DMS 273 (cell line): ENCODE results near the gene C1QTNF6.
"Not testable (repeated sequence)": the region's sequence is repeated elsewhere in the genome, so short reads cannot be mapped to it uniquely, and the experiment has no call there.

ENCODE experiments used
- DNase-seq: peaks from one replicate; lab custom pipeline; 2025; ENCODE audit not compliant: unreplicated experiment; lab: John Stamatoyannopoulos, UW

C1QTNF6 gene

DNA sequence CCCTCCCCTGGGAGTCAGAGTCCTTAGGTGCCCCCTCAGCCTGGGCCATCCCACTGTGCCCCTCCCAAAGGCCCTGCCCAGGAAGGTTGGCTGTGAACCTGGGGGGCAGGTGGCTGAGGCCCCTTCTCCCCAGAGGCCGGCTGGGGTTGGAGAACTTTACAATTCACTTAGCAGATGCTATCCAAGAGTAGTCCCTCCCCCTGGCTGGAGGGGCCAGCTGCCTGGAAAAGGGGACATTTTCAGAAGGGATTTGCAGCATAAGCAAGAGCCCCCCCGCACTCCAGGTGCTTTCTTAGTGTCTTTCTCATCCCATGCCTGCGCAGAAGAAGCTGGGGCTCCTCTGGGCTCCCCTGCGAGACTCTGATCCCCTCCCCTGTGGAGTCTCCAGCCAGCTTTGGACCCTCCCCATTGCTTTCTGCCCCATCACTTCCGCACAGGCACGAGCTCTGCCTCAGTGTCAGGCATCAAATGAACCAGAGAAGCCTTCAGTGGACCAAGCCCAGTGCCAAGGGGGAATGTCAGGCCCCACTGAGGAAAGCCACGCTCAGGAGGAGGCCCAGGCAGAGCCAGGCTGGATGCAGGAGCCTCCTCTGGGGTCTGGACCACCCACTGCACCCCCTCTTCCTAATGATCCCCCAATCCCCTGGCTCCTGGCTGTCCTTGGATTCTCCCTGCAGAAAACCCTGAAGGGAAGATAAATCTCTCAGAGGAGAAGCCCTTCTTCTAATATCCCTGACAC, 20.5 kb upstream of the C1QTNF6 start:
- peak; percentile 40 for DNase-seq

DNA sequence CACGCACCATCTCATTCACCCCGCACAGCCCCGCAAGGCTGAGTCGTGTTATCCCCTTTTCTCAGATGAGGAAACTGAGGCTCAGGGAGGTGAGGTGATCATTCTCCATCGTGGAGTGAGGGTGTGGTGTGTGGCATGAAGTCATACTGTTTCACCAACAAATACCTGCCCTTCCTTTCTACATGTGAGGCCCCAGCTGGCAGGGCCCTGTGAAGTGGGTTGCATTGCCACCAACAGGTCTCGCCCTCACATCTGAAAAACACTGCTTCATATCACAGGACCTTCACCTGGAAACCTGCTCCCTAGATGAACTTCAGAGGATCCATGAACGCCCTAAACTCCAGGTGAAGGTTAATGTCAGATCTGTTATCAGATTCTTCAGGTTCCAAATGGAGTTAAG, 19.9 kb upstream of the C1QTNF6 start:
- no peak for DNase-seq

DNA sequence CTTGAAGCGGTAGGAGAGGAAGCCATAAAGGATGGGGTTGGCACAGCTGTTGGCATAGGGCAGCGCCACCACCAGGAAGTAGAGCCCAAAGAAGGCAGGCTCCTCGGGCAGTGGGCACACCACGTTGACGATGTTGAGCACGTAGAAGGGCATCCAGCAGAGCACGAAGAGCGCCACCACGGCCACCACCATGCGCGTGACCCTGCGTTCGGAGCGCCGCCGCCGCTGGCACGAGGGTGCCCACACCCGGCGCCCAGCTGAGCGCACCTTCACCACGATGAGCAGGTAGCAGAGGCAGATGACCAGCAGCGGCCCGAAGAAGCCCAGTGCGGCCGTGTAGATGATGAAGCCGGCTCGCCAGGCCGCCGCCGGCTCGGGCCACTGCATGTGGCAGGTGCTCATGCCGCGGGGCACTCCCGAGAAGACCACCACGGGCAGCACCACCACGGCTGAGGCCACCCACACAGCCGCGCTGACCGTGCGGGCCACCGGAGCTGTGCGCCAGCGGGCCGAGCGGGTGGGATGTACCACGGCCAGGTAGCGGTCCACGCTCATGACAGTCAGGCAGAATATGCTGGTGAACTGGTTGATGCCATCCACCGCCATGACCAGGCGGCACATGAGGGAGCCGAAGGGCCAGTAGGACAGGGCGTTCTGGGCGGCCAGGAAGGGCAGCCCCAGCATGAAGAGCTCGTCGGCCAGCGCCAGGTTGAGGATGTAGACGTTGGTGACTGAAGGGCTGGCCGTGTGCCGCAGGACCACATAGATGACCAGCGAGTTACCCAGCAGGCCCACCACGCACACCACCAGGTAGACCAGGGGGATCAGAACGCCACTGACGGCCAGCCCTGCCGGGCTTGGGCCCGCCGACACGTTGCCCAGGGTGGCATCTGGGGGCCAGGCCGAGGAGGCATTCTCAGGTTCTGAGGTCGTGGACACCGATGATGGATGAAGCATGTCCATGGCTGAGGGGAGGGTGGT, 19.1 kb upstream of the C1QTNF6 start:
- no peak for DNase-seq

DNA sequence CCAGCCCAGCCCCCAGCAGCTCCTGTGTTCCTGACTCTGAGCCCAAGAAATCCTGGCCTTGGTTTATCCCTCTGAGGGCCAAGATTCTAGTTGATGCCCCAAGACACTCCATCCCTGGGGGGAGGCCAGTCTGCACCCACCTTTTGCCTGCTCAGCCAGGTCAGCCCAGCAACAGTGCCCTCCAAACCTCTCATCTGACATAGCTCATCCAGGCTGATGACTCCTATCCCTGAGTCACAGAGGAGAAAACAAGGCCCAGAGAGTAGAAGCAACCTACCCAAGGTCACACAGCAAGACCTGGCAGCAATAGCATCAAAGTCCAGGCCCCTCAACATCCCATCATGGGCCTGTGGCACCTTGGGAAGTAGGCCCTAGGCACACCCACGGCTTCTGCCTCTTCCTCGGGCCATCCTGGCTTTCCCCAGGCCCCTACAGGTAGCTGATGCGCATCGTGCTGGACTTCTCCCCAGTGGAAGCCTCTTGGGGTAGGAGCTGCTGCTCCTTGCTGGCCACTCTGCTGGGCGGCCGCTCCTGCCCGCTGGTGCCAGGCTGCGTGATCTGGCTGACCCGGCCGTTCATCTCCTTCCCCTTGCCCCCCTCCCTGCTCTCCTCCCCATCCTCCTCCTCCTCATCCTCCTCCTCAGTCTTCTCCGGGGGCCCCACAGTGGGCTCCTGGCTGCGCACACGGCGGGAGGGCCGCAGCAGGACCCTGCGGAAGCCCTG, 18.2 kb upstream of the C1QTNF6 start:
- DNase-seq: no peak

DNA sequence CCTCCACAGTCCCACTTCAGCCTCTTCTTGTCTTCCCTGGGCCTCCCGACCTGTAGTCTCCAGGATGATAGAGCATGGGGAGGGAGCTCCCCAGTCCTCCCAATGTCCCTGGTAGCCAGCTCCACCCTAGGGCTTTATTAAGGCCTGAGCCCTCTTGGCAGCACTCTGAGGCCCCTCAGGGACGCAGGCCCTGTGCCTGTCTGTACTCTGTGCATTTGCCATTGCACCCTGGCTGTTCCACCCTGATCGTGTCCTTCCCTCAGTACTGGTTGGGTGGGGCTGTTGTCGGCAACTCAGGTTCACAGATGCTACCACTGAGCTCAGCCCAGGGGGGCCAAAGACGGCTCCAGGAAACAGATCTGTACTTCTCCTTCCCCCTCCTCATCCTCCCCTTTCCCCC, 17.0 kb upstream of the C1QTNF6 start:
- DNase-seq: no peak

DNA sequence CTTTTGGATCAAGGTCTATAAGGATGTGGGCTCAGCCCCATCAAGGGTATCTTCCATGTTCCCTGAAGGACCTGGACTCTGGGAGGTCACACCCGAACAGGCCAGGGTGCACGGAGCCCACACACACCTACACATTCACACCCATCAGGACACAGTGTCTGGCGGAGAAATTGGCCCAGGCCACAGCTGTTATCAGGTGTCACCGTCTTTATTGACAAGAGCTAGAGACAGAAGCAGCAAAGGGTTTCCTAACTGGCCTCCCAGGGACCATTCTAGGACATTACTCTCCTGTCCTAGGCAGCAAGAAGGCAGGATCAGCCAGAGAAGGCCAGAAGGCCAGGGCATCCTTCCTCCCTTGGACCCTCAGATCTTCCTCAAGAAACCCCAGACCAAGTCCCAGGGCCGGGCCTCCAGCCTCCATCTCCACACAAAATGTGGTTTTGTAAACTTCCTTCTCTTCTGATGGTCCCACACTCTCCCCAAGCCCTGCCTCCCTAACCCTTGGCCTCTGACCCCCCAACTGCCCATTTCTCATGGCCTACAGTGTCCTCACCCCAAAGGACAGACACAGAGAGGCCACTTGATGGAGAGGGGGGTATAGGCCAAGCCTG, 16.1 kb upstream of the C1QTNF6 start:
- DNase-seq: no peak

DNA sequence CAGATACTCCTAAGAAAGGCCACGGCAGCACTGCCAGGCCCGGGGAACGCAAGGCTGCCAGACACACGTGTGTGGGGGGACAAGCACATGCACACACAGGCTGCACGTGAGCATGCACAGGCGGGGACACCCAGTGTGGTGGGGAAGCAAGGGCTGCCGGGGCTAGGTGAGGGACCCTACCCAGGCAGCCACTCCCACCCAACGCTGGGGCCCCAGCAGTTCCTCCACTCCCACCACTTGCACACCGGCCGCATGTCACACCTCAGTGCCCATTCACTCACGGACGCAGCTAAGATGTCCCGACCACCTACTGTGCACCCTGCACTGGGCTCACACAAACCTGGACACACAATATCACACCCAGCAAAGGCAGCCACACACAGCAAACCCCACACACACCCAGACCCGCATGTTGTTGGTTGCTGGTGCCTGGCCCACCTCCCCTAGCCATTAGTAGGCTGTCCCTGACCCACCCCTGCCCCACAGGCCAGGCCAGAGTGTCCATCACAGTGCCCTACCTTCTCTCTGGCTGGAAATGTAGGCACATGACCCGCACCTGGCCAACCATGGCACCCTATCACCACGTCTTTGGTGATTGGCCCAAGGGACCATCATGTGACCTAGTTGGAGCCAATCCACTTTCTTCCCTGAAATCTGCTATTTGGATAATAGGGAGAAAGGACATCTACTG, 15.5 kb upstream of the C1QTNF6 start:
- no peak for DNase-seq

DNA sequence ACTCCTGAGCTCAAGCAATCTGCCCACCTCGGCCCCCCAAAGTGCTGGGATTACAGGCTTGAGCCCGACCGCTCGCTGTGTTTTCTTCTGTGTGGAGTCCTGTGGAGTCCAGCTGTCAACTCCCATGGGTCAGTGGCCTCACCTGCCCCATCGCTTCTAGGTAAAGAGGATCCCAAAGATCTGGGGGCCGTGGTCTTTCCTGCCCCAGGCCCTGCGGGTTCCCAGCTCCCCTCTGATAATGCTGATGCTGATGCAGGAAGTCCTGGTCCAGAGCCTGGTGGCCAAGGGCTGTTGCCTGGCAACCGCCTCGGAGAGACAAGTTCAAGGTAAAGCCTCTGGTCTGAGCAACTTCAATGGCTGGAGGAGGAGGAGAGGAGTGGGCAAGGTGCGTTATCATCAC, 14.7 kb upstream of the C1QTNF6 start:
- DNase-seq: peak; percentile 13

DNA sequence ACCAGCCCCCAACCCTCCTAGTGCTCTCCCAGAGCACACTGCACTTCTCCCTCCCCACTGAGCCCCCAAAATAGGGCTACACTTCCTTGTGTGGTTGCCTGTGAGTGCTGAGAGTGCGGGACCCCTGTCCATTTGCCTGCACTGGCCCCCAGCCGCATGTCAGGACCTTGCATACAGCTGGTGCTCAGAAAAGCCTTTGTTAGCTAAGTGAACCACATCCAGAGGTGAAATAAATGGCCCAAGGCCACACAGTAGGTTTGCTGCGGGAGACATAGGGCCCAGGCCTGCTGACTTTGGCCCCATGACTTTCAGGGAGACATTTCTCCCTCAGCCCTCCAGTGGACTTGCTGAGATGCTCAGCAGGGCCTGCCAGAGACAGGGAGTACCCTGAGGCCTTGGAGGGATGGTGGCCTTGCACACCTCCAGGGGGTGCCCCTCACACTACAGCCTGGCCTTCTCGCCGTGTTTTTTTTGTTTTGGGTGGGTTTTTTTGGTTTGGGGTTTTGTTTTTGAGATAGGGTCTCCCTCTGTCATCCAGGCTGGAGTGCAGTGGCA, 14.0 kb upstream of the C1QTNF6 start:
- DNase-seq: no peak

DNA sequence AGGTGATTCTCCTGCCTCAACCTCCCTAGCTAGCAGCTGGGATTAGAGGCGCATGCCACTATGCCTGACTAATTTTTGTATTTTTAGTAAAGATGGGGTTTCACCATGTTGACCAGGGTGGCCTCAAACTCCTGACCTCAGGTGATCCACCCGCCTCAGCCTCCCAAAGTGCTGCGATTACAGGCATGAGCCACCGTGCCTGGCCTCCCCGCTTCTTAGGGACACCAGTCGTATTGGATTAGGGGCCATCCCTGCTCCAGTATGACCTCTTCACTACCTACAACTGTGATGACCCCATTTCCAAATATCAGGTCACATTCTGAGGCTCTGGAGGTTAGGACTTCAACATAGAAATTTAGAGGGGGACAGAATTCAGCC, 13.4 kb upstream of the C1QTNF6 start:
- not testable (repeated sequence) for DNase-seq

DNA sequence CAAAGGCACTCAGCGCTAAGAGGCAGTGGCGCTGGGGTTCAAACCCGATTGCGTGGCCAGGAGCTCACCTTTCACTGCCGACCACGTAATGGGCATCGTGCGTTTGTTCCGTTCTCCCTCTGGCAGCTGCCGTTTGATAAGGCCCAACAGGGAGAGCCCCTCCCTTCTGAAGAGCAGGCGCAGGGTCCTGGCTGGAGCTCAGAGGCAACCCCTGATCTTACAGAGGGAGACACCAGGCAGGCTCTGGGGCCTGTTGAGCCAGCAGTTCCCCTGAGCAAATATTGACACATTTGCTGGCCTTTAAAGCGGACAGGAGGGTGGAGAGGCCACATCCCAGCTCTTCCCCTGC, 11.7 kb upstream of the C1QTNF6 start:
- DNase-seq: peak; percentile 69

DNA sequence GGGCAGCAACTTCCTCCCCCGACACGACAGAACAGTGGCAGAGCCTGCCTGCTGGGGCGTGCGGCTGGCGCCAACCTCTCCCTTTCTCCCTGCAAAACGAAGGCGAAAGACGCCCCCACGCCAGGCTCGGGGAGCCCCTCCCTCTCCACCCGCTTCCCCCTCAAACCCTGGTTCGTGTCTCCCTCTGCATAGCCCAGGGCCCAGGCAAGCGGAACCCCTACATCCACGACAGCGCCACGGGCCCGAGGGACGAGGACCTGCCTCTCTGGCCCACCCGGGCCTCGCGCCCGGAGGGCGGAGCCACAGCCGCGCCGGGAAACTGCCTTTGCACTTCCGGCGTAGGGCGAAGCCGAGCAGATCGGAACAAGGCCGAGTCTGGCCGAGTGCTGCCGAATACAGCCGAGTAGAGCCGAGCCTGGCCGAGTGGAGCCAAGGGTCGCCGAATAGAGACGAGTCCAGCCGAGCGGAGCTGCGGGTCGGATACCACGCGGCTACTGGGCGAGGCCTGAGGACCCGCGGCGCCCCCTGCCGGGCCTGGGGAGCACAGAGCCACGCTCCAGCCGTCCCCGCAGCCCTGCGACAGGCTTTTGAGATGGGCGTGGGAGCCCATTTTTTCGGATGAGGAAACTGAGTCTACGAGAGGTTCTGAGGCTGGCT, 11.2 kb upstream of the C1QTNF6 start:
- peak; percentile 97 for DNase-seq

DNA sequence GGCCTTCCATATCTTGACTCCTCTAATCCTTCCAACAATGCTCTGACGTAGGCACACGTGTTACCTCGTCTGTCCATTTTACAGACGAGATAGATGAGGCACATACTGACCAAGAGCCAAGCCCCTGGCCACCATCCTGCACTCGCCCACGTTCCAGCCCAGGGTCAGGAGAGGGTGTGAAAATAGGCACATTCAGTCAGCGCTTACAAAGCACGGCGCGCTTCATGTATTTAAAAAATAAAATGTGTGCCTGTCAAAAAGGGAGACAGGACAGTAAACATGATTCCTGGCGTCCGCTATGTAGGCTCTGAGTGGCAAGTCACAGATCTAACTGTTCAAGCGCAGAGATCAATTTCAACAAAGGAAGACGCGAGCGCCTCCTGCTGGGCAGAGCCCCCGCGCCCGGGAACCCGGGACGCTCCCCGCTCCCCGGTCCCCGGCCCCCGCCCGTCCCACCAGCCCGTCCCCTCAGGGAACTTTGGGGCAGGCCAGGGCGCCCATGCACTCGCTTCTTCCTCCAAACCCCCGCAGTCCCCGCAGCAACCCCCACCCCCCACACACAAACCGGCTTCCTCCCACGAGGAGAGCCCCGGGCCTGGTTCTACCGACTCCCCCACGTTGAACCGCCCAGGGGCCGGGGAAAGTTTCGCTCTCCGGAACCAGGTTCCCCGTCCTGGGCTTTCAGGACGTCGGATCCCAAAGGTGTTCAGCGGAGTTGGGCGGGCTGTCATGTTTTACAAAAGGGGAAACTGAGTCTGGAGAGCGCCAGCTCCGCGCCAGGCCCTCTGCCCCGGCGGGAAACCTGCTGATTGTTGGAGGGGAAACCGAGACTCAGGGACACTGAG, 10.4 kb upstream of the C1QTNF6 start:
- DNase-seq: peak; percentile 87

DNA sequence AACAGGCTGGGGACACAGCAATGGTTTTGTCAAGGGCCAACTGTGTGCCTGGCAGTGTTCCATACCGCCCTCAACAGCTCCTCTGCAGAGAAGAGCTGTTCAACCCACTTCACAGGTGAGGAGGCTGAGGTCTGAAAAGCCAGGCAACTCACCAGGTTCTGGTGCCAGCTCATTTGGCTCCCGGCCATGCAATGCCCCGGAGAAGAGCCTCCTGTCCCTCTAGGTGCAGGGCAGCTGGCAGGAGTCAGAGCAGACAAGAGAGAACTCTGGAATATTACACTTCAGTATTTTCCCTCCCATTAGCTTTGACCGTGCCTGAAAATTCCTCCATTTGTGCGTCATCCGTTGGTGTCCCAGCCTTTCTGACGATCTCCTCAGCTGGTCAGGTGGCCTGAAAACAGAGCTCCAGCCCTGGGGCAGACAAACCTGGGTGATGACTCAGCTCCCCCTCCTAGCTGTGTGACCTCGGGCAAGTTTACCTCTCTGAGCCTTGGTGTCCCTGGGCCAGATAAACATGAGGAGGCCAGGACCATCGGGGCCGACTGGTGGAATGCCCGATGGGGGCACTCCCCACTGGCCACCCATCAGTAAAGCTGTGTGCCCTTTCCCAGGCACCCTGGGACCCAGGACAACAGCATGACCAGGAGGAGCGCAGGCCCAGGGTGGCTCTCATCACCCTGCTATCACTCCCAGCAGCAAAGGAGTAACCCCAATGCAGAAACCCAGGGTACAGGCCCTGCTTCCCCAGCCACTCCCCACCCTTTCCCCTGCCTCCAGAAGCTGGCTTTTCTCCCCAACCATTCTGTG, 9.6 kb upstream of the C1QTNF6 start:
- no peak for DNase-seq

DNA sequence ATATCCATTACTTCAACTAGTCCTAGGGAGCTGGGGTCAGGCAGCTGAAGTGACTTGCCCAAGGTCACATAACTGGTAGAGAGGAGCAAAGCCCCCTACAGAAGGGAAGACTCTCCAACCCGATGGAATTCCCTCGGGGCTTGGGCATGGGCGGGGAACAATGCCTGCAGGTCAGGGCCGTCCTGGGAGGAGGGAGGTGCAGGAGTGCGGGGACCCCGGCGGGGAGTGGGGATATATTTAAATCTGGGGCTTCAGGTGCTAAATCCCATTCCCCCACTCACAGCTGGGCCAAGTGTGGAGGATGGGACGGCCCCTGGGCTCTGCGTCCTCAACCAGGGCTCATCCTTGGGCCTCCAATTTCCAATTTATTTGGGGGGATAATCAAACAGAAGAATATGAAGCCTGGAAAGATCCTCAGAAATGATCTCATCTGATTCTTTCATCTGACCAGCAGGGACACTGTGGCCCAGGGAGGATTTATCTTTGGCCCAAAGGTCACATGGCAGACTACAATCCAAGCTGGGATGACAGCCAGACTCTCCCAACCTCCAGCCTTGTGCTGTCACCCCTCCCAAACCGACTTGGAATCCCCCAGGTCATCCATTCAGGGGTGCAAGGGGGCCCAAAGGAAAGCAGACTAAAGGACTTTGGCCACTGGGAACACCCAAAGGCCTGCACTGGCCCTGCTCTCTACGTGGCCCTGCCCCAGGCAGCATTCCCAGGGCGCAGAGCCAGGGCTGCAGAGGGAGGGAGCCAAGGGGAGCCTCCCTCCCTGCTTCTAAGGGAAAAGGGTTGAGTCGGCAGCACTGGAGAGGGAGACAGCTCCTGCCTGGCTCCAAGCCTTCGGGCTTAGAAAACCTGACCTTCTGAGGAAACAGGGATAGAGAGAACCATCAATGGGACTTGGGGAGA, 8.7 kb upstream of the C1QTNF6 start:
- DNase-seq: peak; percentile 47

DNA sequence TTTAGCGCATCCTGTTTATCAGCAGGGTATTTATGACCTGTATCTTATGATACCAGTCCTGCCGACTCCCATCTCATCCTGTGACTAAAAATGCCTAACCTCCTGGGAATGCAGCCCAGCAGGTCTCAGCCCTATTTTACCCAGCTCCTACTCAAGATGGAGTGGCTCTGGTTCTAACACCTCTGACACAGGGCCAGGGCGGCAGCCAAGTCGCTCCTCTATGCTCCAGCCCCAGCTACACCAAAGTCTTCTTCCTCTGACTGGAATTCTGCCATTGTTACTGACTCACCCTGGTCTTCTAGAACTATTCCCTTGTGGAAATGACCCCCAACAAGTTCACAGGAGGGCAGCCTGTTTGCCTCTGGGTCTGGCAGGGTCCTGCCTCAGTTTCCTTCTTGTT, 7.9 kb upstream of the C1QTNF6 start:
- DNase-seq: no peak

DNA sequence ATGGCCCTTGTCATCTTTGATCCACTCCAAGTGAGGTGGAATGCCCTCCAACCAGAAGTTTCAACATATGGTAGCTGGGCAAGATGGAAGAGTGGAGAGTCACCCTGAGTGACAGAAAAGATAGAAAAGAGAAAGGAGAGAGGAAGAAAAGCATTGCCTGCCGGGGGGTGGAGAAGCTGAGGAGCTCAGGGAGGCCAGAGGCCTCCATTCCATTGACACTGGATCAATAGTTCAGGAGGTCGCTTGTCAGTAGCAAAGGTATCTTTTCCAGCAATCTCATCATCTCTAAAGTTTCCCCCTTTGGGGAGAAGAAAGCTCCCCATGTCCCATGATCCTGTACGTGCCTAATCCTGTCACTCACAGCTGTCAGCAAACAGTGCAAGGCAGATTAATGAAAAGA, 6.7 kb upstream of the C1QTNF6 start:
- DNase-seq: no peak
